ENCODE results near the gene ADAMTS2.

DNA sequence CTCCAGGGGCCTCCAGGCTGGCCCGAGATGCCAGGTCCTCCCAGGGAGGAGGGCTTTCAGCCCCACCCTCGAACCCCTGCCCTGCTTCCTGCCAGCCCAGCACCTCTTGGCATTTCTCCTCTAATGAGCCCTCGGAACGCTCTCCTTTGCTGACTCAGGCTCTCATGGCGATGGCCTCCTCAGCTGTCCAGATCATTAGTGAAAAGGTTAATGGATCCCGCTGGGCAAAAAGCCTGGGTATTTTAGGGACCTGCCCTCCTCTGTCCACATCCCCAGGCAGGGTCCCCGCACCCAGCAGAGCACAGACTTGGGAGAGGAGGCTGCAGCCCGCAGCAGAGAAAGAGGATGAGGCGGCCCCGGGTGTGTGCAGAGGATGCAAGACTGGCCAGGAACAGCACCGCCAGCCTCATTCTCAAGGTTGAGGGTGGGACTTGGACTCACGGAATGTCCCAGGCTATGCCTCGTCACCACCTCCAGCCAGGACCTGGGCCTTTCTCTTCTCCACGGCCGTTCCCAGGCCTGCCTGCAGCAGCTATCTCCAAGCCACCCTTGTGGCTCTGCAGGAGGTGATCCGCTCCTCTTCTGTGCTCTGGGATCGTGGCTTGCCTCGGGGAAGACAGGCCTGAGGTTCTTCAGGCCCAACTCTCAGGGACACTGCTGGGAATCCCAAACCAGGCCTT lies 23.0 kb upstream of the ADAMTS2 start:
- TF ChIP-seq, protein P1, sequence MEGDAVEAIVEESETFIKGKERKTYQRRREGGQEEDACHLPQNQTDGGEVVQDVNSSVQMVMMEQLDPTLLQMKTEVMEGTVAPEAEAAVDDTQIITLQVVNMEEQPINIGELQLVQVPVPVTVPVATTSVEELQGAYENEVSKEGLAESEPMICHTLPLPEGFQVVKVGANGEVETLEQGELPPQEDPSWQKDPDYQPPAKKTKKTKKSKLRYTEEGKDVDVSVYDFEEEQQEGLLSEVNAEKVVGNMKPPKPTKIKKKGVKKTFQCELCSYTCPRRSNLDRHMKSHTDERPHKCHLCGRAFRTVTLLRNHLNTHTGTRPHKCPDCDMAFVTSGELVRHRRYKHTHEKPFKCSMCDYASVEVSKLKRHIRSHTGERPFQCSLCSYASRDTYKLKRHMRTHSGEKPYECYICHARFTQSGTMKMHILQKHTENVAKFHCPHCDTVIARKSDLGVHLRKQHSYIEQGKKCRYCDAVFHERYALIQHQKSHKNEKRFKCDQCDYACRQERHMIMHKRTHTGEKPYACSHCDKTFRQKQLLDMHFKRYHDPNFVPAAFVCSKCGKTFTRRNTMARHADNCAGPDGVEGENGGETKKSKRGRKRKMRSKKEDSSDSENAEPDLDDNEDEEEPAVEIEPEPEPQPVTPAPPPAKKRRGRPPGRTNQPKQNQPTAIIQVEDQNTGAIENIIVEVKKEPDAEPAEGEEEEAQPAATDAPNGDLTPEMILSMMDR (IDR thresholded peaks at IDR 0.05) = no peak
- TF ChIP-seq EP300 (IDR thresholded peaks at IDR 0.05; ENCODE audit: low read depth) = no peak
- no peak for TF ChIP-seq POLR2AphosphoS5 (IDR thresholded peaks at IDR 0.05)
- no peak for TF ChIP-seq POLR2A (IDR thresholded peaks at IDR 0.05)

Data from transverse colon (tissue), 4 donors.